HG03565 (cell line): ENCODE measurements around the gene SMIM35.

Source experiments
- ATAC-seq: cut with Tn5 transposase; IDR thresholded peaks from one replicate; pipeline ENCODE4 v1.9.1; 2021; ENCODE audit warnings: mild to moderate bottlenecking, moderate library complexity; ENCODE audit not compliant: unreplicated experiment

Gene SMIM35

GRCh38 chr11:118060081-118060661, 26.6 kb downstream of the SMIM35 start:
- no peak for ATAC-seq

DNA sequence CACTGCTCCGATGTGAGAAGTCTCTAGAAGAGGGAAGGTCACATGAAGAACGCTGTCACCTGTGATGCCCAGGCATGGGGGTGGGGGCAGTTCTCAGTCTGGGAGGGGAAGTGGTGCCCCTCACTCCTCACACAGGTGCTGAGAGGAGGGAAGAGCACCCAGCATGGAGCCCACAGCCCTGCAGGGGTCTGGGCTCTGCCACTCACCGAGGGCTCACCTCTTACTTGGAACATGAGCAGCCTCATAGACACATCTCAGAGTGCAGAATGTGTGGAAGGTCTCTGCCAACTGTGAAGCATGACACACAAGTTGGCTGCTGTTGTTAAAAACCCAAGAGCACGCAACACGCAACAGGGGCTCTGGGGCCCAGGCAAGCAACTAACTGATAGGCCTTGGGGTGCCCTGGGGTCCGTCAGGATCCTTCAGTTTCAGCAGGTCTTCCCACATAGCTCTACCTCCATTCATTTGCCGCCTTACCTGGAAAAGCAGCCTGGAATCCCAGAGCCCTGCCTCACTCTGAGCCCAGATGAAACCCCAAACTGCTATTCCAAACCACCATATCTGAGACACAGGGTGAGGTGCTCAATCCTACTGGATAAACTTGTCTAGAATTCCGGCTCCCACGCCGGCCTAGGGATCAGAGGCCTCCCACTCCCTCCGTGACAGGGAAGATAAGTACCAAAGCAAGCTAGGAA, 27.4 kb downstream of the SMIM35 start:
- ATAC-seq, result no peak

- no peak for ATAC-seq
These were observed 28.2 kb downstream of the SMIM35 start for GRCh38 chr11:118058311-118059245.

DNA sequence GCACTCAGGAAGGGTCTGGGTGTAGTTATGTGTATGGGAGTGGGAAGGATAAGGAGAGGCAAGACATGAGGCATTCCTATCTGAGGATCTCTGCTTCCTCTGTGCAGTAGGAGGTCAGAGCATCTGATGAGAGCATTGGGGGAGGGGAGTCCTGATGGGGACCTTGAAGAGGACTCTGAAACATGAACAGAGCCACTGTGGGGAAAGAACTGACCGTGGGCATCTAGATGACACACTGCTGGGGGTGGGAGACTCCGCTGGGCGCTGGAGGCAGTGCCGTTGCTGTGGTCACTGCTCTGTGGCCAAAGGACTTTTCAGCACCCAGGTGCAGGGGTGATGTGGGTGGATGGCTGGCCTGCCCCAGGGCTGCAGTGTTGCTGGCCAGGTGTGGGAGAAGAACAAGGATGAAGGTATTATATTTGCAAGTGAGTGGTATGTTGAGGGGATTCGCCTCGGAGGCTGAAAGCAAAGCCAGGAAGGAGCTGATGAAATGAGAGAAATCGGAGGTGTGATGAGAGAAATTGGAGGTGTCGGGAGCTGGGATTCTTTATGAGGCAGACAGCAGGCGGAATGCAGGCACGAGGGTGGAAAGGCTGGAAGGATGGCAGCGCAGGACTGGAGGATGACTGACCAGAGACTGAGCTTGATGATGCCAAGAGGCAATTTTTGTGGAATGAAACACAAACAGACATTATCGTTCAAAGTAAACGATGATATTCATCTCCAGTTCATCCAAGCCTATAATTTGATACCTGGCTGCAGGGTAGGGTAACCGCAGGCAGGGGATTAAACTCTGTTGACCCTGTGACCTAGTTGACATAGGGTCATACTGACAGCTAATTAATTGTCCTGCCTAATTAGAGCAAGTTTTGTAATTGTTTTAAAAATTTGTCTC, 29.3 kb downstream of the SMIM35 start:
- ATAC-seq, result no peak

- ATAC-seq, result no peak
These were observed 30.0 kb downstream of the SMIM35 start for GRCh38 chr11:118056806-118057205.

GRCh38 chr11:118055966-118056365, 30.8 kb downstream of the SMIM35 start:
- ATAC-seq, result no peak

DNA sequence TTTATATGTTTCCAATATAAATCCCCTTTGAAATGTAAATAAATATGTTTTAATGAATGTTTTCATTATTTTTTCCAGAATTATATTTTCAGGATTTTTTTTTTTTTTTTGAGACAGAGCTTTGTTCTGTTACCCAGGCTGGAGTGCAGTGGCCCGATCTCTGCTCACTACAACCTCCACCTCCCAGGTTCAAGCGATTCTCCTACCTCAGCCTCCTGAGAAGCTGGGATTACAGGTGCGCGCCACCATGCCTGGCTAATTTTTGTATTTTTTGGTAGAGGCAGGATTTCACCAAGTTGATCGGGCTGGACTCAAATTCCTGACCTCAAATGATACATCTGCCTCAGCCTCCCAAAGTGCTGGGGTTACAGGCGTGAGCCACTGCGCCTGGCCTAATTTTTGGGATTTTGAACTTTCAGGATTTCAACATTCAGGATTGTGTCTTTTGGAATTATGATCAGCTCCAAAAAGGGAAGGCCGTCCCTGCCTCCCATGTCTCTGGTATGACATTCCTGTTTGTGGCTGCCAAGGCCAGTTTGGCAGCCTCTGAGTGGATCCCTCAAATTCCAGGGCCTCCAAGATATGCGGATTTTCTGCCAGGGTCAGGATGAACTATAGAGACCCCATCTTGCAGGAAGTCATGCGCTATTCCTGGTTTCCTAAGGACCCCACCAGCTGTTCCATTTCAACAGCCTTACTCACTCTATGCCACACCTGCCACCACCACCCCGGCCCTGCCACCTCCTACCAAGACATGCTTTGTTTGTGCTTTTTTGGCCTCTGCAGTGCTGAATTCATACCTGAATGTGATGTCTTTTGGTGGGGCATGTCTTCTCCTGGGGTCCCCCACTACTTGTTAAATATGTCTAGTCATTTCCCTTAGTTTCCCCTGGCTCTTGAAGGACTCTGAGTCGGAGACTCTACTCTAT, 31.8 kb downstream of the SMIM35 start:
- no peak for ATAC-seq

- ATAC-seq, result no peak
These were observed 34.1 kb downstream of the SMIM35 start for GRCh38 chr11:118052581-118053206.

- ATAC-seq, result no peak
These were observed 34.9 kb downstream of the SMIM35 start for GRCh38 chr11:118051611-118052461.

GRCh38 chr11:118051136-118051610, 35.6 kb downstream of the SMIM35 start:
- no peak for ATAC-seq

DNA sequence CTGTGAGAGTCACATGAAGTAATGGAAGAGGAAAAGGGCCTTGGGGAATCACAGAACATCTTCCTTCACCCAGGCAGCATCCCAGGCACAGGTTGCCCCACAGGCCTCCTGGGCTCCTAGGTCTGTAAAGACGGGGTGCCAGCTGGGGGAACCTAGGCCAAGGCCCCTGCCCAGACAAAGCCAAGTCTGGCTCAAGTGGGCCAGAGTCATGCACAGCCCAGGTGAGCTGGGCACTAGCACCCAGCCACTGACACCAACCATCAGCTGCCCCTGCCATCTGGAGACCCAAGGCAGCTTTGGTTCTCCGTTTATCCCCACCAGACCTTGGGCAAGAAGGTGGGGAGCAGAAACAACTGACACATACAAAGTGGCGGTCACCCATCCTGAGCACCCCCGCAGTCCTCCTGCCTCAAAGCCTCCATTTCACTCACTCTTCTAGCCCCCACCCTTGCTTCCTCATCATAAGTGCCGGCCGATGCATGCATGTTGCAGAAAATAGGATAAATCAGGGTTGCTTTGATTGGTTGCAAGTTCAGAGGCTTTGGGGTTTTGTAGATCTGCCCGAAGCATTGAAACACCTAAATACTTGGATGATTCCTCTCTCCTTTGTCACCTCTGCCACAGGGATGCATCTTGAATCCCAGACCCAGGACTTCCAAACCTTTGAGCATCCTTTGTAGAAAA, 36.4 kb downstream of the SMIM35 start:
- no peak for ATAC-seq

- ATAC-seq, result no peak
These were observed 37.0 kb downstream of the SMIM35 start for GRCh38 chr11:118049771-118050170.

DNA sequence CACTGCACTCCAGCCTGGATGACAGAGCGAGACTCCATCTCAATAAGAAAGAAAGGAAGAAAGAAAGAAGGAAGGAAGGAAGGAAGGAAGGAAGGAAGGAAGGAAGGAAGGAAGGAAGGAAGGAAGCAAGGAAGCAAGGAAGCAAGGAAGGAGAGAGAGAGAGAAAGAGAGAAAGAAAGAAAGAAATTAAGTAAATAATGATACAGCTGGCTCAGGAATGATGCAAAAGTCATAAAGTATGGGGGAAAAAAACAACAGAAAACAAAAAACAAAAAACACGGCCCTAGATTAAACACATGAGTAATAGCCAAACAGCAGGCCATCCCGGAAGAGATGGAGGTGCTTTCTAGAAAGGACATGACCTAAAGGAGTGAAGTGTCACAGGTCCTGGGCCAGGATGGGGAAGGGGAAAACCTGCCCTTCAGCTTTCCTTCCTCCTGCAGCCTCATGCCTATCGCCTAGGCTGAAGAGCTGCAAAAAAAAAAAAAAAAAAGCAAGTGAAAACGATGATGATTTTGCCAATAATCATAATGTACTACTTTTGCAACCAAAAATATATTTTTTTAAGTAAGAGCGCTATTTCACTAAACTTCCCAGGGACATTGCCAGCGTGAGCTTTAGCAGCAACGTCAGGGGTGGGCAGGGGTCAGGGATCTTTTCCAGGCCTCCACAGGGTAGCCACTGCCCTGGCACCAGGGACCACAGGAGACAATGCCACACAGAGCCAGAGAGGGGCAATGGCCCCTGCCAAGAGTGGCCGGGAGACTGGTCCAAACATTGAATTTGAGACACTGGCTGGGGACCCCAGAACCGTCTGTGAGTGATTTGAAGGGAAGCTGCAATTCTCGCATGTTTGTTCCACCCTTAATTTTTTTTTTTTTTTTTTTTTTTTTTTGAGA, 38.0 kb downstream of the SMIM35 start:
- no peak for ATAC-seq

DNA sequence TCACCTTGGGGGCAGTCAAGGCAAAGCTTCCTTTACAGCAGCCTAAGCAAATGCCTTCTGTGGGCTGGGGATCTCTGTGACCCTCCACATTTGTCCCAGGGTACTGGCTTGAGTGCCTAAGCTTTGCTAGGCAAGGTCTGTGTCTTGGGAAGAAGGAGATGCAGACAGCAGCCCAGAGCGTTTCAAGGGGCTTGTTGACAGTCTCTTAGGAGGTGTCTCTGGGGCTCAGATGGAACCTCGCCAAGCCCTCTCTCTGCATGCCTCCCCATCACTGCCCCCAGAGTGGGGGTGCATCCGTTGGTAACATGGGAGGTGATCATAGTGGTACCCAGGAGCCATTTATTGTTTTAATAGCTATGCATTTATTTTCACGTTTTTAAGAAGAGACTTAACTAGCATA, 39.0 kb downstream of the SMIM35 start:
- ATAC-seq, result no peak

- ATAC-seq, result no peak
These were observed 39.6 kb downstream of the SMIM35 start for GRCh38 chr11:118046964-118047700.
